ENCODE data around the gene CPN2.
A peak's percentile ranks its signal among the peaks of the same experiment; 100 is the strongest.

Gene CPN2

DNA sequence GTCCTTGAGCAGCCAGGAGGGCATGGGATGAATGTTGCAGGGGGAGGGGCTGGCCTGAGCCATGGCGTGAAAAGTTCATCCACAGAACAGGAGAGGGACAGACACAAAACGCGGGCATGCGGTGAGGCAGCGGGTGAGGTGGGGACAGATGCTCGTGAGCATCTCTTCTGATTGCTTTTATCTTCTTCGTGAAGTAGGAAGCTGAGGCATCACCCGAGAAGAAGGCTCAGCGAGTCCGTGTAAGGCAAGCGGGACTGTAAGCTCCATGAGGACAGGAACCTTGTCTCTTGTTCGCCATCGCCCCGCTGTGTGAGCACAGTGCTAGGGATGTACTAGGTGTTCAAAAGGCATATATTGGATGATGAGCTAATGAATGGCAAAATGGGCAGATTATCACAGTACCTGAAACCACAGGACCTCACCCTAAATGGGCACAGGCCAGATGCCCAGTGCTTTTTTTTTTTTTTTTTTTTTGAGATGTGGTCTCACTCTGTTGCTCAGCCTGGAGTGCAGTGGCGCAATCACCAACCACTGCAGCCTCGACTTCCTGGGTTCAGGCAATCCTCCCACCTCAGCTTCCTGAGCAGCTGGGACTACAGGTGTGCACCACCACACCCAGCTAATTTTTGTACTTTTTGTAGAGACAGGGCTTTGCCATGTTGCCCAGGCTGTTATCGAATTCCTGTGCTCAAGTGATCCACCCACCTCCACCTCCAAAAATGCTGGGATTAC, 46.8 kb downstream of the CPN2 start:
- DNase-seq (ENCODE audit: low spot score), result no peak
- Histone ChIP-seq H3K27ac (no peak overlapping the region), H3K4me3 (no peak overlapping the region)
- TF ChIP-seq, protein P1, sequence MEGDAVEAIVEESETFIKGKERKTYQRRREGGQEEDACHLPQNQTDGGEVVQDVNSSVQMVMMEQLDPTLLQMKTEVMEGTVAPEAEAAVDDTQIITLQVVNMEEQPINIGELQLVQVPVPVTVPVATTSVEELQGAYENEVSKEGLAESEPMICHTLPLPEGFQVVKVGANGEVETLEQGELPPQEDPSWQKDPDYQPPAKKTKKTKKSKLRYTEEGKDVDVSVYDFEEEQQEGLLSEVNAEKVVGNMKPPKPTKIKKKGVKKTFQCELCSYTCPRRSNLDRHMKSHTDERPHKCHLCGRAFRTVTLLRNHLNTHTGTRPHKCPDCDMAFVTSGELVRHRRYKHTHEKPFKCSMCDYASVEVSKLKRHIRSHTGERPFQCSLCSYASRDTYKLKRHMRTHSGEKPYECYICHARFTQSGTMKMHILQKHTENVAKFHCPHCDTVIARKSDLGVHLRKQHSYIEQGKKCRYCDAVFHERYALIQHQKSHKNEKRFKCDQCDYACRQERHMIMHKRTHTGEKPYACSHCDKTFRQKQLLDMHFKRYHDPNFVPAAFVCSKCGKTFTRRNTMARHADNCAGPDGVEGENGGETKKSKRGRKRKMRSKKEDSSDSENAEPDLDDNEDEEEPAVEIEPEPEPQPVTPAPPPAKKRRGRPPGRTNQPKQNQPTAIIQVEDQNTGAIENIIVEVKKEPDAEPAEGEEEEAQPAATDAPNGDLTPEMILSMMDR (IDR thresholded peaks at IDR 0.05), result no peak

DNA sequence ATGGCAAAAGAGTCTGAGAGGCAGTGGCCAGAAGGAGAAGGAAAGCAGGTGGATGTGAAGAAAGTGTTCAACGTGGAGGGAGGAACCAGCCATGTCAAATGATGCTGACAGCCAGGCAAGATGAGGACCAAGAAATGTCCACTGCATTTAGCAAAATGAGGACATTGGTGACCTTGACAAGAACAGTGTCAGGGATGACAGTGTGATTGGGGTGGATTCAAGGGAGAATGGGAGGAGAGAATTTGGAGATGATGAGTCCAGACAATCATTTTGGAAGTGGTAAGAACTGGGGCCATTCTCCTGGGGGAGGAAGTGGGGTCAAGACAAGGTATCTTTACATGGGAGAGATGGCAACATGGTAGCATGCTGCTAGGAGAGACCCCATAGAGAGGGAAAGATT, 47.4 kb downstream of the CPN2 start:
- no peak for DNase-seq (ENCODE audit: low spot score)
- Histone ChIP-seq H3K4me3 (no peak overlapping the region), H3K27ac (no peak overlapping the region)
- TF ChIP-seq, protein P1 (IDR thresholded peaks at IDR 0.05), result no peak

DNA sequence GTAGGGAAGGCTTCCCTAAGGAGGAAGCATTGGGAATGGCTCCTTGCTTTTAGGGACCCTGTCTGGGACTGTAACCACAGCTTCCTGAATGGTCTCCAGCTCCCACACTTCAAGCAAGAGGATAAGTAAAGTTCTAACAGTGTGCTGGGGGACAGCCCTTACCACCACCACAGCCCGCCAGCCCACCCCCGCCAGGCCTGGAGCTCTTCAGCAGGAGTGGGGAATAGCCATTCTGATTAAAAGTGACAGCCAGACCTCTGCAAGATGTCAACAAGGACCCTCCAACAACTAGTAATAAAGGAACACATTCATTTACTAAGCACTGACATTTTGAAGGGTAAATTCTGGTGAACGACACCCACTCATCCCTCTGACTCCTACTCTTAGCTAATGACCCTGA, 49.4 kb downstream of the CPN2 start:
- no peak overlapping the region for H3K27ac ChIP-seq
- TF ChIP-seq, protein P1 (IDR thresholded peaks at IDR 0.05), result no peak
- DNase-seq (ENCODE audit: low spot score), result no peak
- no peak overlapping the region for H3K4me3 ChIP-seq

DNA sequence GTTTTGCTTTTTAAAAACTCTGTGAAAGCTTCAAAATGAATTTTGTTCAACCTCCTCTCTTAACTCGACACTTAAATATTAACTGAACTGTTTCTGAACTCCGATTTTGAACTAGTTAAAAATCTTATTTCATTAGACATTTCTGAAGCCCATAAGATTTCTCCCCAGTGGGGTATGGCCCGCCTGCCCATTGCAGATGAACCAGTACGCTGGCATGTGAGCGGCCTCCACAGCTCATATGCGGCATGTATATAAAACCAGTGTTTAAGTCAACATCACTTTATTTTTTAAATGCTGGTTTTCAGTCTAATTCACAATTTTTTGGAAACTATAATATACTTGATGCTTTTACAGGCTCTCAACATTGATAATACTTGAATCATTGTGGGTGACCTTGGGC, 50.2 kb downstream of the CPN2 start:
- Histone ChIP-seq H3K4me3 (no peak overlapping the region), H3K27ac (no peak overlapping the region)
- no peak for DNase-seq (ENCODE audit: low spot score)
- TF ChIP-seq, protein P1 (IDR thresholded peaks at IDR 0.05), result no peak

DNA sequence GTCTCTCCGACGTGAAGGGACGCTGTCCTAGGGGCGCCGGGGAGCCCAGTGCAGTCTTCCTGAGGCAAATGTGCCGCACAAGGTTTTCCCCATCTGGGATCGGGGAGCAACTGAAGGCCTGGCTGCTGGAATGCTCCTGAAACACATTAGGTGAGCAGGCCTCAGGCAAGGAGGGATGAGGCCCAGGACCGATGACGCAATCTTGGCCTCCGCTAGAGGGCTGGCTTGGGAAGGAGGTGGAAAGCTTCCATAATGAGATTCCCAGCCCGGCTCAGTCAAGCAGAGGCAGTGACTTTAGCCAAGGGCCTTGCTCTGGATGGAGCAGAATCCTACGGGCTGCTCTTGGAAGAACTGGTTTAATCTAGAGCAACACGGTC, 50.8 kb downstream of the CPN2 start:
- no peak for DNase-seq (ENCODE audit: low spot score)
- H3K4me3 ChIP-seq, result no peak overlapping the region
- peak overlapping the region in 1 of 2 donors; percentile 75 for H3K27ac ChIP-seq
- TF ChIP-seq, protein P1 (IDR thresholded peaks at IDR 0.05), result no peak

DNA sequence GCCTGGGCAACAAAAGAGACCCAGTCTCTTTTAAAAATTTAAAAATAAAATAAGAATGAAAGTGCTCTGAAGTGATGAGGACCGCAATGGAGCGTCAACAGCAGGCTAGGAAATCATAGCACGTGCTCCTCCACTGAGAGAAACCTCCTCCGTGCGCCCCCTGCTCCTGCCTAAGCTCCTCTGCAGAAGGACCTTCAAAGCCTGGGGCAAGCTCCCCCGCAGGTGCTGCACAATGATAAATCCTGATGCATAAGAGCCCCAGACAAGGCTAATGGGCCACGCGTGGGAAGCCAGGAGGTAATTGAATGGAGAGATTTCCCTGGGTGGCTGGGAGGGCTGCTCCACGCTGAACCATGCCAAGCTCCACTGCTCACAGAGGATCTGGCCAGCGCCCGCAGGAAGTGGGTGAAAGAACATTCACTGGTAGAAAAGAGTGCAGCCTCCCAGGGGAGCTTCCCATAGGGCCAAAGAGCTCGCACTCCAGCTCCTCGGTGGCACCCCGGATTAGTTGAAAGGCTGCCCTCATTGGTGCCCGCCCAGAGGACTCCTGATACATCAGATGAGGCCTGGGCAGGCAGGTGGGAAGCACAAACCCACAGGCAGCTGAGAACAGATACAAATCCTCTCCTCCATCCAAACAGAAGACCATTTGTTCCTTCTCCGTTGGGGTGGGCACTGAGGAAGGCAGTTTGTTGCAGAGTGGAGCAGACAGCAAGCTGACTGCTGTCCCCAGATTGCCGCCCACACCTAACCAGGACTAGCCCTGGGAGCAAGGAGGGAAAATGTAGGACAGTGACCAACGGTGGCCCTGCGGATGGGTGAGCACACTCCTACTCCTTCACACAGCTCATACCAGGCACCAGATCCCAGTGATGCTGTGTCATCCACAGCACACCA, 52.5 kb downstream of the CPN2 start:
- no peak overlapping the region for H3K4me3 ChIP-seq
- H3K27ac ChIP-seq, result no peak overlapping the region
- no peak for DNase-seq (ENCODE audit: low spot score)
- TF ChIP-seq, protein P1 (IDR thresholded peaks at IDR 0.05), result no peak

All from coronary artery (tissue), 2 donors.